ENCODE results near the gene SORCS3.
A peak's percentile ranks its signal among the peaks of the same experiment; 100 is the strongest.

Gene SORCS3

GRCh38 chr10:104641187-104641936 is at the start of gene SORCS3:
Gene SORCS3 (plus strand): TSS chr10:104641290.
- no peak for DNase-seq

GRCh38 chr10:104591441-104591840 is 49.6 kb upstream of the SORCS3 start:
- DNase-seq: no peak

GRCh38 chr10:104601166-104601565 is 39.9 kb upstream of the SORCS3 start:
- no peak for DNase-seq

- DNase-seq: no peak
These were observed 32.8 kb upstream of the SORCS3 start for GRCh38 chr10:104608091-104608828.

- DNase-seq: no peak
These were observed 28.4 kb upstream of the SORCS3 start for GRCh38 chr10:104612571-104613205.

- DNase-seq: no peak
These were observed 27.7 kb upstream of the SORCS3 start for GRCh38 chr10:104613406-104613805.

GRCh38 chr10:104614245-104614831 is 26.8 kb upstream of the SORCS3 start:
- DNase-seq: no peak

GRCh38 chr10:104615136-104615535 is 26.0 kb upstream of the SORCS3 start:
- DNase-seq: no peak

- no peak for DNase-seq
These were observed 23.3 kb upstream of the SORCS3 start for GRCh38 chr10:104617831-104618230.

GRCh38 chr10:104622175-104622574 is 18.9 kb upstream of the SORCS3 start:
- no peak for DNase-seq

GRCh38 chr10:104622598-104623209 is 18.4 kb upstream of the SORCS3 start:
- peak; percentile 51 for DNase-seq

- no peak for DNase-seq
These were observed 10.4 kb upstream of the SORCS3 start for GRCh38 chr10:104630731-104631130.

- DNase-seq: no peak
These were observed 9.1 kb upstream of the SORCS3 start for GRCh38 chr10:104631946-104632345.

- DNase-seq: peak; percentile 51
These were observed 2.1 kb upstream of the SORCS3 start for GRCh38 chr10:104638861-104639589.

GRCh38 chr10:104639590-104640338 is 1.3 kb upstream of the SORCS3 start:
- peak; percentile 59 for DNase-seq

GRCh38 chr10:104640339-104641186 is 527 bp upstream of the SORCS3 start:
- DNase-seq: peak; percentile 20

GRCh38 chr10:104641937-104642657 is 1.0 kb downstream of the SORCS3 start:
- DNase-seq: no peak

GRCh38 chr10:104642658-104643302 is 1.7 kb downstream of the SORCS3 start:
- DNase-seq: no peak

- DNase-seq: no peak
These were observed 2.2 kb downstream of the SORCS3 start for GRCh38 chr10:104643303-104643663.

Measured in NCI-H1436 (cell line).